HEK293 (cell line): ENCODE results near the gene ATE1.
"Not testable (repeated sequence)": the region's sequence is repeated elsewhere in the genome, so short reads cannot be mapped to it uniquely, and the experiment has no call there.

Experiments used
- CTCF ChIA-PET: fragments of 350-600 bp; formaldehyde crosslinking; extraction: SDS; loops from one replicate; lab custom pipeline; 2021; ENCODE audit warnings: antibody characterized with exemption; lab: Yijun Ruan, JAX
- POLR2A ChIA-PET: fragments of 300-600 bp; formaldehyde crosslinking; extraction: SDS; loops from one replicate; lab custom pipeline; 2020; ENCODE audit warnings: antibody characterized with exemption, inconsistent platforms; lab: Yijun Ruan, JAX
- H3K27ac ChIP-seq: fragments of 200-500 bp; sonication (Bioruptor generic); 2 replicates; pipeline ENCODE4 v1.5.1; 2014; ENCODE audit warnings: low read depth, low read length, control low read depth, inconsistent platforms; ENCODE audit errors: extremely low read depth
- H3K36me3 ChIP-seq, 2 experiments: fragments of 200-500 bp in 1 of 2; sonication (Bioruptor generic) in 1 of 2; 1 replicate in 1 of 2; 2 replicates in 1 of 2; pipeline ENCODE4 v1.5.1; 2014 to 2017; ENCODE audit warnings: inconsistent platforms in 2 of 2, low read length in 2 of 2; ENCODE audit not compliant: control insufficient read depth in 2 of 2, insufficient read depth in 1 of 2
- H3K4me1 ChIP-seq: fragments of 200-500 bp; sonication (Bioruptor generic); 2 replicates; pipeline ENCODE4 v1.5.1; 2014; ENCODE audit warnings: mild to moderate bottlenecking, low read length, inconsistent platforms; ENCODE audit not compliant: control insufficient read depth, insufficient read depth
- H3K4me3 ChIP-seq: 2 replicates; pipeline ENCODE4 v1.5.1; 2011; ENCODE audit warnings: low read depth, mild to moderate bottlenecking, control low read depth, low read length, moderate library complexity
- H3K9me3 ChIP-seq: fragments of 200-500 bp; sonication (Bioruptor generic); 2 replicates; pipeline ENCODE4 v1.5.1; 2014; ENCODE audit warnings: low read depth, low read length, inconsistent platforms; ENCODE audit not compliant: control insufficient read depth, insufficient read depth
- EGR2 ChIP-seq: fragments of 450-650 bp; formaldehyde crosslinking; IDR thresholded peaks from 2 replicates; pipeline ENCODE4 v1.5.1; 2016; ENCODE audit warnings: low read depth, missing biosample characterization, missing genetic modification characterization
- MYNN ChIP-seq: fragments of 450-650 bp; formaldehyde crosslinking; IDR thresholded peaks from 2 replicates; pipeline ENCODE4 v1.5.1; 2016; ENCODE audit warnings: missing biosample characterization, missing genetic modification characterization, borderline replicate concordance
- SETDB1 ChIP-seq: IDR thresholded peaks from one replicate; pipeline ENCODE4 v1.6.1; 2017; ENCODE audit warnings: mild to moderate bottlenecking, low read length, moderate library complexity, mixed read lengths; ENCODE audit not compliant: insufficient read length
- SP7 ChIP-seq: fragments of 450-650 bp; formaldehyde crosslinking; IDR thresholded peaks from 2 replicates; pipeline ENCODE4 v1.5.1; 2016; ENCODE audit warnings: missing biosample characterization, missing genetic modification characterization
- ZFHX2 ChIP-seq: fragments of 450-650 bp; formaldehyde crosslinking; conservative IDR thresholded peaks from 2 replicates; pipeline ENCODE4 v1.5.1; 2016; ENCODE audit warnings: missing biosample characterization, missing genetic modification characterization
- ZIC2 ChIP-seq: fragments of 450-650 bp; formaldehyde crosslinking; IDR thresholded peaks from 2 replicates; pipeline ENCODE4 v1.5.1; 2016; ENCODE audit warnings: missing biosample characterization, missing genetic modification characterization
- ZNF146 ChIP-seq: fragments of 450-650 bp; formaldehyde crosslinking; IDR thresholded peaks from 2 replicates; pipeline ENCODE4 v1.5.1; 2016; ENCODE audit warnings: missing biosample characterization, missing genetic modification characterization
- ZNF174 ChIP-seq: fragments of 450-650 bp; formaldehyde crosslinking; IDR thresholded peaks from 2 replicates; pipeline ENCODE4 v1.5.0; 2017; ENCODE audit warnings: missing biosample characterization, mild to moderate bottlenecking, missing genetic modification characterization
- ZNF214 ChIP-seq: fragments of 450-650 bp; formaldehyde crosslinking; IDR thresholded peaks from 2 replicates; pipeline ENCODE4 v1.5.1; 2017; ENCODE audit warnings: missing biosample characterization, mild to moderate bottlenecking, missing genetic modification characterization, borderline replicate concordance
- ZNF423 ChIP-seq: fragments of 450-650 bp; formaldehyde crosslinking; IDR thresholded peaks from 2 replicates; pipeline ENCODE4 v1.5.1; 2016; ENCODE audit warnings: missing biosample characterization, missing genetic modification characterization
- ZNF610 ChIP-seq: fragments of 450-650 bp; formaldehyde crosslinking; IDR thresholded peaks from 2 replicates; pipeline ENCODE4 v1.5.1; 2016; ENCODE audit warnings: missing biosample characterization, missing genetic modification characterization, borderline replicate concordance
- ZNF621 ChIP-seq: fragments of 450-650 bp; formaldehyde crosslinking; IDR thresholded peaks from 2 replicates; pipeline ENCODE4 v1.5.1; 2017; ENCODE audit warnings: missing biosample characterization, missing genetic modification characterization
- ZNF660 ChIP-seq: fragments of 450-650 bp; IDR thresholded peaks from 2 replicates; pipeline ENCODE4 v1.5.1; 2018; ENCODE audit warnings: missing biosample characterization, mild to moderate bottlenecking, missing genetic modification characterization
- TF ChIP-seq, protein P1 (sequence below): fragments of 450-650 bp; formaldehyde crosslinking; IDR thresholded peaks from 2 replicates; pipeline ENCODE4 v1.5.1; 2016; ENCODE audit warnings: missing biosample characterization, missing genetic modification characterization
- TF ChIP-seq, protein P2 (sequence below): fragments of 450-650 bp; formaldehyde crosslinking; IDR thresholded peaks from 2 replicates; pipeline ENCODE4 v1.5.1; 2016; ENCODE audit warnings: missing biosample characterization, missing genetic modification characterization
- TF ChIP-seq, protein P3 (sequence below): fragments of 450-650 bp; formaldehyde crosslinking; IDR thresholded peaks from 2 replicates; pipeline ENCODE4 v1.5.1; 2016; ENCODE audit warnings: missing biosample characterization, missing genetic modification characterization
- TF ChIP-seq, protein P4 (sequence below): fragments of 450-650 bp; formaldehyde crosslinking; IDR thresholded peaks from 2 replicates; pipeline ENCODE4 v1.5.1; 2017; ENCODE audit warnings: missing biosample characterization, missing genetic modification characterization

The ATE1 gene

DNA sequence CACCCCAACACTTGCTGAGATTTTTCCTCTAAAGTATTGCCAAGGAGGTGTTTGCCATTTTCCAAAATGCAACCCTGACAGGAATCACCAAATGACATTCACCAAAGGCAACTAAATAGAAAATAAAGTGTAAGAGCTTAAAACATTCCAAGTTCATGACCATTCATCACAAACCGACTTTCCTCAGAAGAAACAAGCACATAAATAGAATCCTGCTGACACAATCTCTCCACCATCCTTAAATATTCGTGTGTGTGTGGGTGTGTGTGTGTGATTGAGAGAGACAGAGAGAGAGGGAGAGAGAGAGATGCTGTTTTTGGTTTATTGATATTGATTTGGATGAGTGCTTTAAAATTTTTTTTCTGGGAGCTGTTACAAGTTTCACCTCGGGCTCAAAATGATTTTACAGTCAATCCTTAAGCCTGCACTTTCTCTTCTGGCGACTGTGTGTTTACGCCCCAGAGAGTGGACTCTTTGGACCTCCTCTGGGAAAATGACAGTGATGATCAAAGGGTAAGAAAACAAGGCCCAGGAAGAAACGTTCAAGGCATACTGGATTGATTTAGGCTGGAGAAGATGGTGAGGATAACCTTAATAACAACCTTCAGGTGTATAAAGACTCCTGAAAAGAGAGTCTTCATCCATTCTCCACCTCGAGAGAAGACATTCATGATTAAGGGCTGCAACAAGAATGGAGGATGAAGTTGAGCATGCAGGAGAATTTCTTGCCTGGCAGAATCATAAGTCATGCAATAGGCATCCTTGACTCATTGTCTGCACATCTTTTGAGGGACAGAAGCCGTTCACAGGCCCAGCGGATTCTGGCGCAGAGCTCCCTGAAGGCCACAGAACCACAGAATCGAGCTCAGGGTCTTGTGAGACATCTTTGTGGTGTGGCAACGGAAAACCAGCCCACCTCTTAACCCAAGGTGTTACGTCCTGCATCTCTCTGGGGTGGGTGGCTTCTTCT lies 225.2 kb downstream of the ATE1 start:
- CTCF ChIA-PET: no interaction called here
- TF ChIP-seq EGR2 (tag by site-specific recombination) (peak; percentile 7; the same call in 1 of the 2 replicates), ZFHX2 (tag by site-specific recombination) (no peak)
- Histone ChIP-seq H3K27ac (no peak overlapping the region), H3K36me3 (no peaks in the 10 kb centered on the region), H3K4me3 (no peak overlapping the region), H3K9me3 (no peaks in the 10 kb centered on the region), H3K4me1 (no peaks in the 10 kb centered on the region)
- POLR2A ChIA-PET: no interaction called here

DNA sequence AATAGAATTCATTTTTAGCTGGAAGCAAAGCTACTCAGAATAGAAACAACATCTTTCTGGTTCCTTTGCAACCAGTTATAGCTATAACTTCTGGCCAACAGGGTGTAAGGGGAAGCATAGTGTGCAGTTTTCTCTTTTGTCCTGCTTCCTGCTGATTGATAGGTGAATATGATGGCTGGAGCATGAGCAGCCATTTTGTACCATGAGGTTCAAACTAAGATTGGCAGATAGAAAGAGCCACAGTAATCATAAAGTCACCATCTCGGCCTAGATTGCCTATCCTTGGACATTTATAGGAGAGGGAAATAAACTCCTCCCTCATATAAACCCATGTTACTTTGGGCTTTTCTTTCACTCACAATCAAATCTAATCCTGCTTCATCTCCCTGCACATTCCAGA lies 227.4 kb downstream of the ATE1 start:
- POLR2A ChIA-PET: no interaction called here
- Histone ChIP-seq H3K4me1 (no peaks in the 10 kb centered on the region), H3K4me3 (no peak overlapping the region), H3K27ac (no peak overlapping the region), H3K36me3 (no peaks in the 10 kb centered on the region), H3K9me3 (no peaks in the 10 kb centered on the region)
- TF ChIP-seq, protein P1, sequence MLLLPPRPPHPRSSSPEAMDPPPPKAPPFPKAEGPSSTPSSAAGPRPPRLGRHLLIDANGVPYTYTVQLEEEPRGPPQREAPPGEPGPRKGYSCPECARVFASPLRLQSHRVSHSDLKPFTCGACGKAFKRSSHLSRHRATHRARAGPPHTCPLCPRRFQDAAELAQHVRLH (tag by site-specific recombination): peak; percentile 79; the same call in 1 of the 2 replicates
- TF ChIP-seq ZNF214 (tag by site-specific recombination) (no peak), SETDB1 (peak; percentile 44)
- TF ChIP-seq, protein P2, sequence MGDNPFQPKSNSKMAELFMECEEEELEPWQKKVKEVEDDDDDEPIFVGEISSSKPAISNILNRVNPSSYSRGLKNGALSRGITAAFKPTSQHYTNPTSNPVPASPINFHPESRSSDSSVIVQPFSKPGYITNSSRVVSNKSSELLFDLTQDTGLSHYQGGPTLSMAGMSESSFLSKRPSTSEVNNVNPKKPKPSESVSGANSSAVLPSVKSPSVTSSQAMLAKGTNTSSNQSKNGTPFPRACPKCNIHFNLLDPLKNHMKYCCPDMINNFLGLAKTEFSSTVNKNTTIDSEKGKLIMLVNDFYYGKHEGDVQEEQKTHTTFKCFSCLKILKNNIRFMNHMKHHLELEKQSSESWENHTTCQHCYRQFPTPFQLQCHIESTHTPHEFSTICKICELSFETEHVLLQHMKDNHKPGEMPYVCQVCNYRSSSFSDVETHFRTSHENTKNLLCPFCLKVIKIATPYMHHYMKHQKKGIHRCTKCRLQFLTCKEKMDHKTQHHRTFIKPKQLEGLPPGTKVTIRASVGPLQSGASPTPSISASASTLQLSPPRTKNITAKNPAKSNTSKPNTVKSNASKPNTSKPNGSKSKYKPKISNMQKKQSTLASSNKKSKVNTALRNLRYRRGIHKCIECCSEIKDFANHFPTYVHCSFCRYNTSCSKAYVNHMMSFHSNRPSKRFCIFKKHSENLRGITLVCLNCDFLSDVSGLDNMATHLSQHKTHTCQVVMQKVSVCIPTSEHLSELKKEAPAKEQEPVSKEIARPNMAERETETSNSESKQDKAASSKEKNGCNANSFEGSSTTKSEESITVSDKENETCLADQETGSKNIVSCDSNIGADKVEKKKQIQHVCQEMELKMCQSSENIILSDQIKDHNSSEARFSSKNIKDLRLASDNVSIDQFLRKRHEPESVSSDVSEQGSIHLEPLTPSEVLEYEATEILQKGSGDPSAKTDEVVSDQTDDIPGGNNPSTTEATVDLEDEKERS (tag by site-specific recombination): peak; percentile 95
- CTCF ChIA-PET: interaction anchor here (0.6 to 0.7 kb wide), 2 partner anchors 47 to 61 kb away, joined by 3 to 5 read pairs; no protein-coding TSS in a partner anchor

DNA sequence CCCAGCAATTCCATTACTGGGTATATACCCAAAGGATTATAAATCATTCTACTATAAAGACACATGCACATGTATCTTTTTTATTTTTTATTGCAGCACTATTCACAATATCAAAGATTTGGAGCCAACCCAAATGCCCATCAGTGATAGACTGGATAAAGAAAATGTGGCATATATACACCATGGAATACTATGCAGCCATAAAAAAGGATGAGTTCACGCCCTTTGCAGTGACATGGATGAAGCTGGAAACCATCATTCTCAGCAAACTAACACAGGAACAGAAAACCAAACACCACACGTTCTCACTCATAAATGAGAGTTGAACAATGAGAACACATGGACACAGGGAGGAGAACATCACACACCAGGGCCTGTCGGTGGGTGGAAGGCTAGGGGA lies 228.1 kb downstream of the ATE1 start:
- H3K27ac ChIP-seq, H3K4me1 ChIP-seq, POLR2A ChIA-PET, H3K36me3 ChIP-seq, H3K4me3 ChIP-seq, H3K9me3 ChIP-seq: not testable (repeated sequence)
- CTCF ChIA-PET: interaction anchor here (0.6 kb wide), 1 partner anchor 12 kb away, joined by 3 read pairs; no protein-coding TSS in a partner anchor
- peak; percentile 84 for TF ChIP-seq ZNF146 (tag by site-specific recombination)
- TF ChIP-seq, protein P1 (tag by site-specific recombination): 0 out of 2 replicates have a peak, but pooled peaks have one; percentile 49

DNA sequence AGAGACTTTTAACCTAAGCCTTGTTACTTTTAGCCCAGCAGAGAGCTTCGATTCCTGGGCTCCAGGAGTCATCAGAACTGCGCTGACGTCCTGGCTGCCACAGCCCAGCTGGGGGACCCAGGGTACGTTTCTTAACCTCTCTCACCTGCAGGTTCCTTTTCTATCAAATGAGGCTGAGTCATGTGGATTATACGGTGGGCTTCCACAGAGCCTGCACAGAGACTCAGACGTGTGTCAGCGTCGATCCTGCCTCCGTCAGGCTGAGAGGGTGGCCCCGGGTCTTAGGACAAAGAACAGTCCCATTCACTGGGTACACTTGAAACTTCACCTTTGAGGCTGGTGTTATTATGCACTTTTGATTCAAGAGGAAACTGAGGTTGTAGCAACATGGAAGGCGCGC lies 228.9 kb downstream of the ATE1 start:
- ChIA-PET CTCF (interaction anchor here (0.5 to 0.8 kb wide), 5 partner anchors 10 to 1874 kb away, joined by 3 to 7 read pairs (median 3); no protein-coding TSS in a partner anchor), POLR2A (no interaction called here)
- Histone ChIP-seq H3K4me3 (no peak overlapping the region), H3K9me3 (no peaks in the 10 kb centered on the region), H3K27ac (no peak overlapping the region), H3K36me3 (no peaks in the 10 kb centered on the region), H3K4me1 (no peaks in the 10 kb centered on the region)
- TF ChIP-seq ZNF146 (tag by site-specific recombination) (no peak), MYNN (tag by site-specific recombination) (no peak), ZNF423 (tag by site-specific recombination) (no peak), SP7 (tag by site-specific recombination) (no peak), ZIC2 (tag by site-specific recombination) (no peak), ZNF174 (tag by site-specific recombination) (no peak), ZNF660 (no peak), ZNF621 (no peak), ZNF610 (no peak)
- TF ChIP-seq, protein P3, sequence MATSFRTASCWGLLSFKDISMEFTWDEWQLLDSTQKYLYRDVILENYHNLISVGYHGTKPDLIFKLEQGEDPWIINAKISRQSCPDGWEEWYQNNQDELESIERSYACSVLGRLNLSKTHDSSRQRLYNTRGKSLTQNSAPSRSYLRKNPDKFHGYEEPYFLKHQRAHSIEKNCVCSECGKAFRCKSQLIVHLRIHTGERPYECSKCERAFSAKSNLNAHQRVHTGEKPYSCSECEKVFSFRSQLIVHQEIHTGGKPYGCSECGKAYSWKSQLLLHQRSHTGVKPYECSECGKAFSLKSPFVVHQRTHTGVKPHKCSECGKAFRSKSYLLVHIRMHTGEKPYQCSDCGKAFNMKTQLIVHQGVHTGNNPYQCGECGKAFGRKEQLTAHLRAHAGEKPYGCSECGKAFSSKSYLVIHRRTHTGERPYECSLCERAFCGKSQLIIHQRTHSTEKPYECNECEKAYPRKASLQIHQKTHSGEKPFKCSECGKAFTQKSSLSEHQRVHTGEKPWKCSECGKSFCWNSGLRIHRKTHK (tag by site-specific recombination): no peak
- TF ChIP-seq, protein P4, sequence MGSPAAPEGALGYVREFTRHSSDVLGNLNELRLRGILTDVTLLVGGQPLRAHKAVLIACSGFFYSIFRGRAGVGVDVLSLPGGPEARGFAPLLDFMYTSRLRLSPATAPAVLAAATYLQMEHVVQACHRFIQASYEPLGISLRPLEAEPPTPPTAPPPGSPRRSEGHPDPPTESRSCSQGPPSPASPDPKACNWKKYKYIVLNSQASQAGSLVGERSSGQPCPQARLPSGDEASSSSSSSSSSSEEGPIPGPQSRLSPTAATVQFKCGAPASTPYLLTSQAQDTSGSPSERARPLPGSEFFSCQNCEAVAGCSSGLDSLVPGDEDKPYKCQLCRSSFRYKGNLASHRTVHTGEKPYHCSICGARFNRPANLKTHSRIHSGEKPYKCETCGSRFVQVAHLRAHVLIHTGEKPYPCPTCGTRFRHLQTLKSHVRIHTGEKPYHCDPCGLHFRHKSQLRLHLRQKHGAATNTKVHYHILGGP (tag by site-specific recombination): no peak
